Stimulated activated naive B cell treated with anti-CD40 and anti-IgM and Interleukin-4, amounts not matched to agents 10 μg/mL and 1 μg/mL and 100 μg/mL, for 72 hours (primary cell): ENCODE data around the gene ALK.

Source experiments
- ATAC-seq, 2 donors: fragments of 150-1000 bp; cut with Tn5 transposase; replicated peaks; 2 replicates each; pipeline ENCODE4 v1.10.0; 2021; ENCODE audit warnings: moderate library complexity in 1 of 2
- DNase-seq: peaks from one replicate; pipeline ENCODE4 v3.0.0; 2021
- H3K27ac Mint-ChIP-seq: one replicate; pipeline ENCODE4 v1.8.0; 2022; ENCODE audit warnings: mild to moderate bottlenecking, mixed read lengths
- H3K27me3 Mint-ChIP-seq, 2 donors: one replicate each; pipeline ENCODE4 v1.8.0; 2022; ENCODE audit warnings: mixed read lengths in 2 of 2
- H3K36me3 Mint-ChIP-seq, 2 donors: one replicate each; pipeline ENCODE4 v1.8.0; 2022; ENCODE audit warnings: mixed read lengths in 2 of 2, mild to moderate bottlenecking in 1 of 2
- H3K4me1 Mint-ChIP-seq, 2 donors: one replicate each; pipeline ENCODE4 v1.8.0; 2022; ENCODE audit warnings: mixed read lengths in 2 of 2, mild to moderate bottlenecking in 1 of 2
- H3K4me3 Mint-ChIP-seq, 2 donors: one replicate each; pipeline ENCODE4 v1.8.0; 2022; ENCODE audit warnings: mild to moderate bottlenecking in 2 of 2, mixed read lengths in 2 of 2, moderate library complexity in 1 of 2
- H3K9me3 Mint-ChIP-seq, 2 donors: one replicate each; pipeline ENCODE4 v1.8.0; 2022; ENCODE audit warnings: mixed read lengths in 2 of 2, mild to moderate bottlenecking in 1 of 2

Gene ALK

DNA sequence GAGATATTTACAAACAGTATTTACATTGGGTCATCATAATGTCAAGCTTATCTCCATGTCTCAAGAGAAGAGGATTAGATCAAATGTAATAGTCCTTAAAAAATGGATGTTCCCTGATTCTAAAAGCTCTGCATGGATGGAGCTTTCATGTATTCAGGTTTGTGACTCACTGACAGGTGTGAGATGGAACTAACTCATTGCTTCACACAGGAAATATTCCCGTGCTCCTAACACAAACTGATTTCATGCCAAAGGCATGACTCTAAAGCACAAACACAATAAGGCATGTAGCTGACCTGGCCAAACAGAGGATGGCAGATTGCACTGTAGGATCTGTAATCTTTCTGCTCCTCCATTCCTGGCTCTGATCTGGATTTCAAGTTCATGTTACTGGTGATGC is 110.0 kb downstream of the ALK start:
- Mint-ChIP-seq H3K4me3 (no peak overlapping the region), H3K36me3 (no peaks in the 10 kb centered on the region), H3K27me3 (peaks cover 0 to 4% of the 10 kb centered on the region in 2 donors), H3K27ac (no peak overlapping the region), H3K4me1 (no peaks in the 10 kb centered on the region), H3K9me3 (no peaks in the 10 kb centered on the region)
- DNase-seq (no peak), ATAC-seq (no peak)

- ATAC-seq (no peak), DNase-seq (no peak)
- no peaks in the 10 kb centered on the region for H3K9me3 Mint-ChIP-seq
- H3K36me3 Mint-ChIP-seq, result no peaks in the 10 kb centered on the region
- no peaks in the 10 kb centered on the region for H3K4me1 Mint-ChIP-seq
- H3K27ac Mint-ChIP-seq, result peak overlapping the region; percentile 0
- peaks cover 0 to 4% of the 10 kb centered on the region in 2 donors for H3K27me3 Mint-ChIP-seq
- no peak overlapping the region for H3K4me3 Mint-ChIP-seq
Measured at GRCh38 chr2:29810956-29811355, 110.4 kb downstream of the ALK start.

GRCh38 chr2:29808321-29808720 is 113.1 kb downstream of the ALK start:
- Mint-ChIP-seq H3K36me3 (no peaks in the 10 kb centered on the region), H3K4me3 (no peak overlapping the region), H3K9me3 (peaks cover 4 to 6% of the 10 kb centered on the region in 2 donors), H3K4me1 (no peaks in the 10 kb centered on the region), H3K27ac (no peak overlapping the region), H3K27me3 (peaks cover 6 to 9% of the 10 kb centered on the region in 2 donors)
- DNase-seq (no peak), ATAC-seq (no peak)

DNA sequence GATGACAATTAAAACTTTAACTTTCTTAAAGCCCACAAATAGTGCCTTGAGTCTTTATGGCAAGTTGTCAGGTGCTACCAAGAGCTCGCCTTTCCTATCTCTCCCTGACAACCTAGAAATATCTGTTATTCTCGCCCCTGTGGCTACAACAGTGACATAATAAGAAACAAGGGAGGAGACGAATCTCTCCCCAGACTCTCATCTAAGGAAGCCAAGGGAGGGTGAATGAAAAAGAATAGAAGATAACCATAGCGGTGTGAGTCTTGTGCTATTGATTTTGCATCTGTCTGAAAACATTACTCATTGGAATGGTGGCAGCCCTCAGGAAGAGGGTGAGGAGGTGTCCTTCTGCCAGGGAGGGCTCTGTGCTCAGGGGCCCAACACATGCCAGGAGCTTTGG is 114.3 kb downstream of the ALK start:
- DNase-seq, result no peak
- Mint-ChIP-seq H3K4me1 (no peaks in the 10 kb centered on the region), H3K27me3 (peaks cover 6 to 9% of the 10 kb centered on the region in 2 donors), H3K27ac (no peak overlapping the region), H3K36me3 (no peaks in the 10 kb centered on the region), H3K9me3 (peaks cover 4 to 6% of the 10 kb centered on the region in 2 donors), H3K4me3 (no peak overlapping the region)
- no peak for ATAC-seq

DNA sequence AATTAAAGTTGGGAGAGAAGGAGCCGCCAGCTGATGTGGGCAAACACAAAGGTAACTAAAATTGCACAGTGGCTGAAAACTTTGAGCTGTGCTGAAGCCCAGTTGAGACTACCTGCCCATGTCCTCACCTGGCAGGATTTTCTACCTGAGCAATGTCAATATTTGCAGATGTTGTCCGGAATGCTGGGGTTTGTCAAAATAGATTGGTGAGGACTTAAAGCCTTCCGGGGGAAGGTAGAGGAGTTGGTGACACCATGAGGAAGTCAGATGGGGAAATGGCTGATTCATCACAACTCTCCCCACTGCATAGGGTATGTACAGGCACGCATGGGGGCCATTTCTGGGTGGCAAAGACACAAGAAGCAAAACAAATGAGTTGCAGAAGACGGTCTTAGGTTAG is 114.9 kb downstream of the ALK start:
- H3K36me3 Mint-ChIP-seq, result no peaks in the 10 kb centered on the region
- H3K27me3 Mint-ChIP-seq, result peaks cover 6 to 9% of the 10 kb centered on the region in 2 donors
- no peaks in the 10 kb centered on the region for H3K4me1 Mint-ChIP-seq
- peaks cover 4 to 6% of the 10 kb centered on the region in 2 donors for H3K9me3 Mint-ChIP-seq
- ATAC-seq, result no peak
- no peak overlapping the region for H3K4me3 Mint-ChIP-seq
- H3K27ac Mint-ChIP-seq, result no peak overlapping the region
- DNase-seq, result no peak

DNA sequence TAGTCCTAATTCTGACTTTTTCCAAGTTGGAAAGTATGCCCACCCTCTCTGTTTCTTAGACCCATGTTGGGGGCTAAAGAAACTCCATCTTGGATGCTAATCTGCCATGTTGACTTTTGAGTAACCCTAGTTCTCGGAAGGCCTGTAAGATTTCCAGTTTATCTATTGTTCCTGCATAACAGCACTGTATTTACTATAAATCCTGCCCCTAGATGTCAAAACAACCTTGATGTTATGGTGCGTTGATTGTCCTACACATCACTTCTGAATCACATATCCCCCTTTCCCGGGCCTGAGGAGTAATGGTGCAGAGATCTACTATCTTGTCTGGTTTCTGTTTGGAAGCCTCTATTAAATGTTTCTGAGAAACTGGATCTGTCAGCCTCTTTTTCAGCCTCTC is 116.7 kb downstream of the ALK start:
- no peak overlapping the region for H3K27ac Mint-ChIP-seq
- peaks cover 10 to 11% of the 10 kb centered on the region in 2 donors for H3K27me3 Mint-ChIP-seq
- no peak for DNase-seq
- no peaks in the 10 kb centered on the region for H3K4me1 Mint-ChIP-seq
- no peak for ATAC-seq
- no peaks in the 10 kb centered on the region for H3K36me3 Mint-ChIP-seq
- H3K9me3 Mint-ChIP-seq, result peaks cover 4 to 6% of the 10 kb centered on the region in 2 donors
- H3K4me3 Mint-ChIP-seq, result no peak overlapping the region

DNA sequence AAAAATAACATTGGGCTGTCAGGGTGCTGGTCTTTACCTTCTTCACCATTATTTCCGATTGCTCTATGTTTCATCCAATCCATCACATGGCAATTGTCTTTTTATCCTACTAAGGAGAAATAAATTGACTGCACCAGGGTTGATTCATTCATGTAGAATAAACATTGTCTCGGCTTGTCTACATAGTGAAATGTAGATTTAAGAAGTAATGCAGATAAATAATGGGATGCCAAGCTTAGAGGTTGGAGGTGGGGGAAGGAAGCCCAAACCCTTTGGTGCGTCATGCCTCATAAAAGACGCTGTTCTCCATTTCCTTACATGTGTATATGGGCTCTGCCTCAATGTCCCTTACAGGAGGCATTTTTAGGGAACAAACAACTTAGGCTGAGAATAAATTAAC is 117.8 kb downstream of the ALK start:
- Mint-ChIP-seq H3K9me3 (peaks cover 4 to 6% of the 10 kb centered on the region in 2 donors), H3K27me3 (peaks cover 10 to 12% of the 10 kb centered on the region in 2 donors)
- ATAC-seq, result no peak

GRCh38 chr2:29802986-29803385 is 118.4 kb downstream of the ALK start:
- peaks cover 10 to 12% of the 10 kb centered on the region in 2 donors for H3K27me3 Mint-ChIP-seq
- H3K36me3 Mint-ChIP-seq, result no peaks in the 10 kb centered on the region
- DNase-seq (no peak), ATAC-seq (no peak)
- peaks cover 4 to 6% of the 10 kb centered on the region in 2 donors for H3K9me3 Mint-ChIP-seq
- no peaks in the 10 kb centered on the region for H3K4me1 Mint-ChIP-seq
- no peak overlapping the region for H3K4me3 Mint-ChIP-seq
- H3K27ac Mint-ChIP-seq, result no peak overlapping the region

More for the DNA sequence above, 117.8 kb downstream of the ALK start:
- no peak overlapping the region for H3K27ac Mint-ChIP-seq
- no peak for DNase-seq
- no peaks in the 10 kb centered on the region for H3K4me1 Mint-ChIP-seq
- no peaks in the 10 kb centered on the region for H3K36me3 Mint-ChIP-seq
- no peak overlapping the region for H3K4me3 Mint-ChIP-seq

DNA sequence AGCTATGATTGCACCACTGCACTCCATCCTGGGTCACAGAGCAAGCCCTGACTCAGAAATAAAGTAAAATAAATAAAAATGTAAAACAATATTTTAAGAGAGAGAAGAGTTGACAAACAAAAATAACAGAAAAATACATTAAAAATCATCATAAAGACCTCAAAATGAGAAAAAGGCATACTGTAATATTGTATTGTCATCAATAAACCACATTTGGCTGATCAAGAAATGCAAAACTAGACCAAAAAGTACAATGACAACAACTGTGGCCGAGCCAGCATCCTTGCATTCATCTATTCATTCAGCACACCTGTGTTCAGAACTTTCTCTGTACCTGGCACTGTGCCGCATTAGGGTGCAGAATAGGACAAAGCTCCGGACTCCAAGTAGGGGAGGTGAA is 121.8 kb downstream of the ALK start:
- H3K27me3 Mint-ChIP-seq, result peaks cover 4 to 6% of the 10 kb centered on the region in 2 donors
- DNase-seq (no peak), ATAC-seq (no peak)
- no peak overlapping the region for H3K27ac Mint-ChIP-seq
- no peaks in the 10 kb centered on the region for H3K36me3 Mint-ChIP-seq
- H3K9me3 Mint-ChIP-seq, result no peaks in the 10 kb centered on the region
- no peaks in the 10 kb centered on the region for H3K4me1 Mint-ChIP-seq
- no peak overlapping the region for H3K4me3 Mint-ChIP-seq

- H3K36me3 Mint-ChIP-seq, result no peaks in the 10 kb centered on the region
- ATAC-seq, result no peak
- no peak overlapping the region for H3K4me3 Mint-ChIP-seq
- no peak overlapping the region for H3K27ac Mint-ChIP-seq
- no peaks in the 10 kb centered on the region for H3K4me1 Mint-ChIP-seq
- DNase-seq, result no peak
- H3K27me3 Mint-ChIP-seq, result peaks cover 4 to 6% of the 10 kb centered on the region in 2 donors
- H3K9me3 Mint-ChIP-seq, result peaks cover 1 to 4% of the 10 kb centered on the region in 2 donors
Measured at GRCh38 chr2:29797916-29798315, 123.5 kb downstream of the ALK start.

GRCh38 chr2:29796446-29796845 is 124.9 kb downstream of the ALK start:
- Mint-ChIP-seq H3K4me3 (no peak overlapping the region), H3K27me3 (peaks cover 4 to 6% of the 10 kb centered on the region in 2 donors), H3K27ac (no peak overlapping the region), H3K4me1 (no peaks in the 10 kb centered on the region), H3K9me3 (peaks cover 1 to 4% of the 10 kb centered on the region in 2 donors), H3K36me3 (no peaks in the 10 kb centered on the region)
- DNase-seq, result no peak
- no peak for ATAC-seq

DNA sequence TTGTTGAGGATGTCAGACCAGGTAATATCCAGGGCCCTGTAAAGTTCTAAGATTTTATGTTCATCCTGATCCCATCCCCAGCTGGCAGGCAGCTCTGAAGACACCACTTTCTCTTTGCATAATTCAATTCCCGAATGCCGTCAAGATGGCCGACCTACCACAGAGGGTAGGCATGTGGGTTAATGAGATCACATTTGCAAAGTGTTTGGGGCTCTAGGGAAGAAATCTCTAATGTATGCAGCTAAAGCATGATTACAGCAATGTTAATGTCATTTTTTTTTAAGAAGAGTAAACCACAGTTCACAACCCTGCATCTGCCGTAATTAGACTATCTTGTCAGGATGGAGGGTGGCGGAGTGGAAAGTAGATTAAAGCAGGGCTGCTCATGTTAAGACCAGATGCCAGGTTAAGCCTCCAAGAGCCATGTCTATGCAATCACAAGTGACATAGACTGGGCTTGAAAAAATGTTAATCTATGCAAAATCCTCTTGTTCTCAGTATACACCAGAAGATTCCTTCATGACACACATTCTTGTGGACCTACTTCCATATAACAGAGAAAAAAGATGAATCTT is 131.4 kb downstream of the ALK start:
- no peak overlapping the region for H3K4me3 Mint-ChIP-seq
- H3K9me3 Mint-ChIP-seq, result peaks cover 4 to 5% of the 10 kb centered on the region in 2 donors
- no peak for ATAC-seq
- no peaks in the 10 kb centered on the region for H3K4me1 Mint-ChIP-seq
- H3K27ac Mint-ChIP-seq, result no peak overlapping the region
- no peaks in the 10 kb centered on the region for H3K36me3 Mint-ChIP-seq
- DNase-seq, result no peak
- peaks cover 4 to 7% of the 10 kb centered on the region in 2 donors for H3K27me3 Mint-ChIP-seq

- peaks cover 0 to 4% of the 10 kb centered on the region in 2 donors for H3K9me3 Mint-ChIP-seq
Measured at GRCh38 chr2:29787473-29788465, 133.6 kb downstream of the ALK start.

GRCh38 chr2:29786361-29786760 is 135.0 kb downstream of the ALK start:
- no peak for ATAC-seq
- peaks cover 4 to 11% of the 10 kb centered on the region in 2 donors for H3K27me3 Mint-ChIP-seq
- DNase-seq, result no peak
- H3K36me3 Mint-ChIP-seq, result no peaks in the 10 kb centered on the region
- H3K4me1 Mint-ChIP-seq, result no peaks in the 10 kb centered on the region
- no peak overlapping the region for H3K27ac Mint-ChIP-seq
- no peak overlapping the region for H3K4me3 Mint-ChIP-seq
- H3K9me3 Mint-ChIP-seq, result peaks cover 0 to 4% of the 10 kb centered on the region in 2 donors

More at GRCh38 chr2:29787473-29788465, 133.6 kb downstream of the ALK start:
- H3K27me3 Mint-ChIP-seq, result peaks cover 4 to 8% of the 10 kb centered on the region in 2 donors
- no peak for DNase-seq
- ATAC-seq, result no peak
- no peak overlapping the region for H3K27ac Mint-ChIP-seq
- no peaks in the 10 kb centered on the region for H3K4me1 Mint-ChIP-seq
- H3K4me3 Mint-ChIP-seq, result no peak overlapping the region
- H3K36me3 Mint-ChIP-seq, result no peaks in the 10 kb centered on the region

DNA sequence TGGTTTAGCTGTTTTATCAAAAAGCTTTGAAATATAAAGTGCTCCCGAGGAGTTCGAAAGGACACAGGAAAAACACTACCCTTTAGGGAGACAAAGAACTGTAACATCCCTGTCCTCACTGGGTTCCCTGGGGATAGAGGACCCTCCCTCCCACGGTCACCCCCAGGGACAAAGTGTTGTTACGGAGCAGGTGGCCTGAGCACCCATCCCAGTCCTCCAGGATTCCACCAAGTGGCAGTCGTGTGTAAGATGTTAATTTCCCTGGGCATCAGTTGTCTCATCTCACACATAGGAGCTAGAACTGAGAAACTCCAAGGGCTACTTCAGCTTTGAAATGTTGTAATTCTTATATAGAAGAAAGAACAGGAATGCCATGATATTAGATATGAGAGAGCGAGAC is 137.7 kb downstream of the ALK start:
- no peak overlapping the region for H3K4me3 Mint-ChIP-seq
- no peaks in the 10 kb centered on the region for H3K4me1 Mint-ChIP-seq
- H3K9me3 Mint-ChIP-seq, result peaks cover 0 to 2% of the 10 kb centered on the region in 2 donors
- no peaks in the 10 kb centered on the region for H3K36me3 Mint-ChIP-seq
- DNase-seq (no peak), ATAC-seq (no peak)
- no peak overlapping the region for H3K27ac Mint-ChIP-seq
- peaks cover 4 to 11% of the 10 kb centered on the region in 2 donors for H3K27me3 Mint-ChIP-seq
